K562 treated with DMSO at 1 percent for 4 hours (cell line): Measurements from ENCODE around the gene SYCP2L. TPM values are rescaled to one million over a fixed set of nuclear protein-coding genes. Genes with fewer than 3 reads are reported as not detected.

Source experiments
- total RNA-seq: library from RNA; unstranded; fragments of 300-600 nt; gene quantifications from 2 replicates; pipeline ENCODE4 v1.2.3, GENCODE V29; 2022; ENCODE audit not compliant: insufficient read depth

The SYCP2L gene
- total RNA-seq: 7.3 TPM in 2 replicates

DNA sequence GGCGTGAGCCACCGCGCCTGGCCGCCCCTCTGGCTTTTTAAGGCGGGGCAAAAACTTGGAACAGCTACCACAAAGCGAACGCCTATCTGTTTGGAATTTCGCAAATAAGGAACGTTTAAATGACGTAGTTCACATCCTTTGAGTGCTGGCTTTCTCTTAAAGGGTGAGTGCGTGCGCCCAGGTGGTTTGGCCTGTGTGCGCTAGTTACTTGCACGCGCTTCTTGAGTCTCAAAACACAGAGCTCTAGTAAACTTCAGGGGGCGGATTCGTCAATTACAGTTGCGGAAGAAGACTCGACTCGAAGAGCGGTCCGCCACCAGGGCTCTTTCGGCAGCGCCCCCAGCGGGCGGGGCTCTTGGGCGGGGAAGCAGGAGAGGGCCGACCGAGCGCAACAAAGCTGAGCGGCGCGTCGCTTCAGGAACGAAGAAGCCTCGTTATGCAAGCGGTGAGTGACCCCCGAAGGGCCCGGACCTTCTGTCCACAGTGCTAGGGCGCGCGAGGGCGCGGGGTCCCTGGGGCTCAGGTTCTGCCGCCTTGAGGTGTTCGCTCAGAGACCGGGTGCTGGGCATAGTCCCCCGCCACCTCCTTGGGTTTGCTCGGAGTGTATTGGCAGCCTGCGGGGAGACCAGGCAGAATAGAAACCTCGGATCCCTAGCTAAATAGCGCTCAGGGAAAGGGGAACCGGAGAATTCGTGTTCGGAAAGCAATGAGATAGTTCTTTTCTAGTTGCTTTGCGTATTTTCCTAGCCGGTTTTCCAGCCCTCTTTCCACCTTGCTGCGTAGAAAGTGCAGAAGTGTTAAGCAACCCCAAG lies at the start of gene SYCP2L:
Gene SYCP2L (plus strand): TSS at position 362 of the 812 bp plus-strand sequence. CDS start 75 bp downstream, at position 437.

GRCh38 chr6:10837995-10838793 lies 48.7 kb upstream of the SYCP2L start, which contains the start of gene MAK:
MAK (minus strand) TSS chr6:10838539; CDS start chr6:10830648, 7,891 bp downstream.

Other genes starting within 250 kb of the SYCP2L start
- 5.5 TPM in 1 of 2 replicates, not detected in the other for gene C6orf52, start 192.4 kb upstream of the SYCP2L start, total RNA-seq
- gene PAK1IP1, start 192.1 kb upstream of the SYCP2L start, total RNA-seq: 14.4 and 15.7 TPM in 2 replicates
- gene TMEM14C, start 164.0 kb upstream of the SYCP2L start, total RNA-seq: 252 and 261 TPM in 2 replicates
- 170 and 178 TPM in 2 replicates for gene TMEM14B, start 139.2 kb upstream of the SYCP2L start, total RNA-seq
- gene MAK, start 48.5 kb upstream of the SYCP2L start, total RNA-seq: 0.41 and 0.68 TPM in 2 replicates
- gene GCM2, start 5.0 kb upstream of the SYCP2L start, total RNA-seq: not detected in 2 replicates
- gene ELOVL2, start 157.3 kb downstream of the SYCP2L start, total RNA-seq: 0.23 TPM in 1 of 2 replicates, not detected in the other
- 10.7 and 11.9 TPM in 2 replicates for gene SMIM13, start 206.8 kb downstream of the SYCP2L start, total RNA-seq
- 1.3 and 1.5 TPM in 2 replicates for gene ERVFRD-1, start 224.7 kb downstream of the SYCP2L start, total RNA-seq